HAP-1 (cell line): Measurements from ENCODE around the gene MICAL3.
A peak's percentile ranks its signal among the peaks of the same experiment; 100 is the strongest.

Experiments
- DNase-seq, 2 experiments: peaks; one replicate each; pipeline ENCODE4 v3.0.0-alpha.2; 2016 to 2020; ENCODE audit warnings: low spot score in 2 of 2
- H3K27me3 ChIP-seq: fragments of 250-450 bp; sonication (Bioruptor Pico); 2 replicates; pipeline ENCODE4 v1.5.1; 2020; ENCODE audit warnings: low read depth, mild to moderate bottlenecking, moderate library complexity
- H3K36me3 ChIP-seq: fragments of 250-450 bp; sonication (Bioruptor Pico); replicated peaks from 2 replicates; pipeline ENCODE4 v1.5.1; 2020; ENCODE audit warnings: mild to moderate bottlenecking
- H3K4me1 ChIP-seq: fragments of 250-450 bp; sonication (Bioruptor Pico); 2 replicates; pipeline ENCODE4 v1.5.1; 2020; ENCODE audit warnings: mild to moderate bottlenecking
- H3K4me3 ChIP-seq: fragments of 250-450 bp; sonication (Bioruptor Pico); 2 replicates; pipeline ENCODE4 v1.5.1; 2020; ENCODE audit warnings: mild to moderate bottlenecking, moderate library complexity
- H3K9me3 ChIP-seq: fragments of 250-450 bp; sonication (Bioruptor Pico); 2 replicates; pipeline ENCODE4 v1.5.1; 2020; ENCODE audit warnings: mild to moderate bottlenecking, moderate library complexity
- in situ Hi-C: fragments of 300-500 bp; cut with MboI; formaldehyde crosslinking; loops from 3 replicates; pipeline ENCODE4 v1.14.3; 2020; ENCODE audit warnings: low sequenced_read_pairs, inconsistent platforms, mixed read lengths

The MICAL3 gene

GRCh38 chr22:17832665-17833064 is 191.7 kb downstream of the MICAL3 start:
- no peak for DNase-seq
- Histone ChIP-seq H3K27me3 (no peaks in the 10 kb centered on the region), H3K36me3 (peaks cover 13% of the 10 kb centered on the region), H3K4me1 (no peaks in the 10 kb centered on the region), H3K9me3 (no peaks in the 10 kb centered on the region; the same call in 1 of the 2 replicates), H3K4me3 (no peak overlapping the region)
- in situ Hi-C loops, result loop anchor here (5.0 kb wide), 1 partner anchor 235 kb away; no protein-coding TSS in a partner anchor

DNA sequence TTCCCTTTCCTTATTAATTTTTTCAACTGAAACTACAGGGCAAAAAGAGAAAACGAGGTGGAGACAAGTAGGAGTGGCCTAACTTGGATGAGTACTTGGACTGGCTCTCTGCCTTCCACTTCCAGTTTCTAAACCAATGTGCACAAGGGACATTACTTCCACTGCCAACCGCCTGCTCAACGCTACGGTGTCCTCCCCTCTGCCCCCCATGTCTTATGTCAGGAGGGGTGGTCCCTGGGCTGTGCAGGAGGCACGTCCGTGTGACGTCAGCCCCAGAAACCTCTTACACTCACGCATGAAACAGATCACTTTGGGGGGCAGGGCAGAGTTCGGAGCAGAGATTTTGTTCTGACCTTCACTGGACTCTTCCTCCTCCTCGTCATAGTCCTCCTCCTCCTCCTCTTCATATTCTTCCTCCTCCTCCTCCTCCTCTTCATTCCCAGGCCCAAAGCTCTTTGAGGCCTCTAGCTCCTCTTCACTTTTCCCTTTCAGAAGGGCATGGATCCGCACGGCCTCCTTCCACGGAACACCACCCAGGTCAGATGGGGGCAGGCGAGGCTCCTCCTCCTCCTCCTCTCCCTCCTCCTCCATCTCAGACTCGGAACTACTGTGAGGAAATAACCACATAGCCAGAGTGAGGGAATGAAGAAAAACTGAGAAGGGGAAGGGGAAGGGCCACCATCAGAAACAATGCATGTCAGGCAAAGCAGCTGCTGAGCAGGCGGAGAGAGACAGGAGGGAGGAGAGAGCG is 192.7 kb downstream of the MICAL3 start:
- in situ Hi-C loops, result loop anchor here (5.0 kb wide), 1 partner anchor 236 kb away; no protein-coding TSS in a partner anchor
- Histone ChIP-seq H3K27me3 (no peaks in the 10 kb centered on the region), H3K4me1 (no peaks in the 10 kb centered on the region), H3K36me3 (peaks cover 10% of the 10 kb centered on the region), H3K4me3 (no peak overlapping the region), H3K9me3 (no peaks in the 10 kb centered on the region; the same call in 1 of the 2 replicates)
- DNase-seq, result no peak

GRCh38 chr22:17830043-17830961 is 194.1 kb downstream of the MICAL3 start:
- peak; percentile 38 to 88 for DNase-seq
- Histone ChIP-seq H3K4me3 (no peak overlapping the region), H3K36me3 (peaks cover 10% of the 10 kb centered on the region), H3K4me1 (no peaks in the 10 kb centered on the region), H3K9me3 (no peaks in the 10 kb centered on the region; the same call in 1 of the 2 replicates), H3K27me3 (no peaks in the 10 kb centered on the region)
- in situ Hi-C loops, result loop anchor here (5.0 kb wide), 1 partner anchor 237 kb away; no protein-coding TSS in a partner anchor

GRCh38 chr22:17829695-17830042 is 194.7 kb downstream of the MICAL3 start:
- Histone ChIP-seq H3K9me3 (no peaks in the 10 kb centered on the region; the same call in 1 of the 2 replicates), H3K4me3 (no peak overlapping the region), H3K27me3 (no peaks in the 10 kb centered on the region), H3K4me1 (no peaks in the 10 kb centered on the region), H3K36me3 (peaks cover 10% of the 10 kb centered on the region)
- no peak for DNase-seq
- in situ Hi-C loops, result loop anchor here (5.0 kb wide), 1 partner anchor 238 kb away; no protein-coding TSS in a partner anchor

DNA sequence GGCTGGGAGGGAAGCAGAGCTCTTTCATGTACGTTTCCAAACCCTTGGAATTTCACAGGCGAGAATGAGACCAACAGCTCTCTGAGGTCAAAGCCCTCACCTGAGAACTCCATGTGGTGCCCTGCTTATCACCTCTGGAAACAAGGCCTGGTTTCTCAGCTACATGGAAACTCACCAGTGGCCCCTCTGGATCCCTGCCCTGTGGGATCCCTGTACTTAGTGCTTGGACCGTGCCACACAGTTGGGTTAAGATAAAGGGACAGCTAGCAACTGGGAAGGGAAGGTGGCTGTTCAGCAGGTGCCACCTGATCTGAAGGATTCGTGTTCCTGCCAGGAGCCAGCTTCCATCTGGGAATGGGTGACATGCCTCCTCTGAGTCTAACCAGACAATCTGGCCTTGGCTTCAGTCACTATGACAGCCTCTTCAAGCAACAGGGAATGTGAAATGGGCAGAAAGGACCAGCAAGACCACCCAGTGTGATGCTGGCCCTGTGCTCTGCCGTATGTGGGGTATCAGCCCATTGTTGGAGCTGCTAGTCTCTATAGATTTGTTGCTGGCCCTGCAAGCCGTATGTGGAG is 195.8 kb downstream of the MICAL3 start:
- in situ Hi-C loops, result no loop called here
- H3K27me3 ChIP-seq, result no peaks in the 10 kb centered on the region

DNA sequence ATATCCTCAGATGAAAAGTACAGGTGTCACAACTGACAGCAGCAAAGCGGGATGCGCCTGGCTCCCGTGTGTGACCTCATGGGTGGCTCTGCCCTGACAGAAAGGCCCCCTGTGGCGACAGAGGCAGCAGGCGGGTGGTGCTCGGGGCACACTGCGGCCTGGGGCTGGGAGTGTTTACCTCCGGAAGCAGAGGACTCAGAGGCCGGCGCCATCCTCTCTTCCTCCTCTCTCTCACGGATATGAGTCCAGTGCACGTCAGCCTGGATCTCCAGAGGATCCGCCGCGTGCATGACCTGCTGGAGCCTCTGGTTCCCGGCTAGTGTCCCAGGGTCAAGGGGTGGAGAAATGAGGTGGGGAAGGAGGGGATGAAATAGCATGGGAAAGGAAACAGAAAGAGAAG is 196.9 kb downstream of the MICAL3 start:
- Histone ChIP-seq H3K9me3 (no peaks in the 10 kb centered on the region; the same call in 1 of the 2 replicates), H3K4me1 (no peaks in the 10 kb centered on the region), H3K27me3 (no peaks in the 10 kb centered on the region), H3K4me3 (no peak overlapping the region), H3K36me3 (peaks cover 10% of the 10 kb centered on the region)
- in situ Hi-C loops, result no loop called here
- DNase-seq, result no peak

More for the DNA sequence above, 195.8 kb downstream of the MICAL3 start:
- Histone ChIP-seq H3K9me3 (no peaks in the 10 kb centered on the region; the same call in 1 of the 2 replicates), H3K36me3 (peaks cover 10% of the 10 kb centered on the region), H3K4me1 (no peaks in the 10 kb centered on the region), H3K4me3 (no peak overlapping the region)
- DNase-seq, result no peak

- no peaks in the 10 kb centered on the region for H3K27me3 ChIP-seq
- peaks cover 13% of the 10 kb centered on the region for H3K36me3 ChIP-seq
- no peaks in the 10 kb centered on the region; the same call in 1 of the 2 replicates for H3K9me3 ChIP-seq
- no peaks in the 10 kb centered on the region for H3K4me1 ChIP-seq
- DNase-seq, result no peak
- no peak overlapping the region for H3K4me3 ChIP-seq
- in situ Hi-C loops, result no loop called here
Measured at GRCh38 chr22:17825876-17826550, 198.3 kb downstream of the MICAL3 start.

DNA sequence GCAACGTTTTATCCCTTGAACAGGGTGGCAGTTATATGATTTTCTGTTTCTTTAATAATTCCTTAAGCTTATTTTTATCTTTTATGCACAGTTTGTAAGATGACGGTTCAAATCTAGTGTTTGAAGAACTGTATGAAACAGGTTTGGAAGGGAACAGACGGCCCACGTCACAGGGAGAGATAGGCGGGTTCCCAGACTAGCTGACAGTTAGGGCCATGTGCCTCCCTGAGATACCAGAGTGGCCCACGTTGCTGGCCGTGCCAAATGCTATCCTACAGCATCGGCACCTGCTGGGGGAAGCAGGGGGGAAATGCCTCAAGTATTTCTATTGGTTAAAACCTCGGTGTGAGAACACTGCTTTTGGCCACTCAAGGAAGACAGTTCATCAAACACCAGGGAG is 199.9 kb downstream of the MICAL3 start:
- Histone ChIP-seq H3K4me3 (no peak overlapping the region), H3K4me1 (no peaks in the 10 kb centered on the region), H3K9me3 (no peaks in the 10 kb centered on the region; the same call in 1 of the 2 replicates), H3K27me3 (no peaks in the 10 kb centered on the region), H3K36me3 (peaks cover 9% of the 10 kb centered on the region)
- DNase-seq, result no peak
- in situ Hi-C loops, result no loop called here

DNA sequence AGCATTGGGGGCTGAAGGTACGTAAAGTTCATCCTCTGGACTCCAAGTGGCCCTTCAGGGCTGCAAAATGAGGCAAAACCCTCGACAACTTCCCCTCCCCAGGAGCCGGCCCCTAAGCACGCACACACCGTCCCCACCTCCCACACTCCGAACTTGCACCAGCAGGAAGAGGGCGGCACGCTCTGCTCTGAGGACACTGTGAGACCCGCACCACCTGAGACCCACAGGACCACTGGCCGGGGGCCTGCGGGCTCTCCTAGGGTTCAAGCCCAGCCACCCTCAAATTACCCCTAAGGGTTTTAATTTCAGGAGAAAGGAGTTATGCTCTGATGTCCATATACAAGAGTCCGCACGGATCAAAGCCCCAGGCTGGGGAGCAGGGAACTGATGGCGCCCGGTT is 200.4 kb downstream of the MICAL3 start:
- Histone ChIP-seq H3K36me3 (peaks cover 6% of the 10 kb centered on the region; the same call in 1 of the 2 replicates), H3K4me3 (no peak overlapping the region), H3K9me3 (no peaks in the 10 kb centered on the region), H3K27me3 (no peaks in the 10 kb centered on the region), H3K4me1 (no peaks in the 10 kb centered on the region)
- no peak for DNase-seq
- in situ Hi-C loops, result no loop called here

GRCh38 chr22:17823226-17823625 is 201.1 kb downstream of the MICAL3 start:
- H3K36me3 ChIP-seq, result peaks cover 5% of the 10 kb centered on the region; the same call in 1 of the 2 replicates
- in situ Hi-C loops, result no loop called here
- DNase-seq, result no peak

GRCh38 chr22:17822087-17822486 is 202.3 kb downstream of the MICAL3 start:
- Histone ChIP-seq H3K4me3 (no peak overlapping the region), H3K27me3 (no peaks in the 10 kb centered on the region), H3K4me1 (no peaks in the 10 kb centered on the region), H3K9me3 (no peaks in the 10 kb centered on the region), H3K36me3 (0 out of 2 replicates have a peak, but pooled peaks cover 3% of the 10 kb centered on the region)
- in situ Hi-C loops, result no loop called here
- DNase-seq, result no peak

More at GRCh38 chr22:17823226-17823625, 201.1 kb downstream of the MICAL3 start:
- no peaks in the 10 kb centered on the region for H3K27me3 ChIP-seq
- H3K4me3 ChIP-seq, result no peak overlapping the region
- H3K4me1 ChIP-seq, result no peaks in the 10 kb centered on the region
- no peaks in the 10 kb centered on the region for H3K9me3 ChIP-seq

- Histone ChIP-seq H3K4me3 (no peak overlapping the region), H3K9me3 (no peaks in the 10 kb centered on the region), H3K27me3 (no peaks in the 10 kb centered on the region), H3K36me3 (peaks cover 3% of the 10 kb centered on the region; the same call in 1 of the 2 replicates), H3K4me1 (no peaks in the 10 kb centered on the region)
- in situ Hi-C loops, result no loop called here
- no peak for DNase-seq
Measured at GRCh38 chr22:17820879-17821439, 203.4 kb downstream of the MICAL3 start.
